ENCODE data around the gene RFLNA.

Gene RFLNA

GRCh38 chr12:124302241-124302806, 7.4 kb downstream of the RFLNA start:
- H3K4me3 ChIP-seq (ENCODE audit: low read depth in 1 of 5, low read length in 5 of 5) = no peak overlapping the region
- H3K36me3 ChIP-seq (ENCODE audit: control insufficient read depth in 5 of 5, insufficient read depth in 5 of 5, low read length in 5 of 5) = no peaks in the 10 kb centered on the region
- no peaks in the 10 kb centered on the region for H3K9me3 ChIP-seq (ENCODE audit: control insufficient read depth in 5 of 5, low read length in 5 of 5)
- H3K9ac ChIP-seq (ENCODE audit: low read length in 5 of 5) = no peak overlapping the region
- H3K27me3 ChIP-seq (ENCODE audit: control insufficient read depth in 5 of 5, insufficient read depth in 4 of 5, low read length in 5 of 5) = peaks cover 8 to 30% (median 20%) of the 10 kb centered on the region in 5 donors
- no peak overlapping the region for H3K27ac ChIP-seq (ENCODE audit: low read depth, low read length)
- peaks cover 0 to 7% (median 0%) of the 10 kb centered on the region in 5 donors for H3K4me1 ChIP-seq (ENCODE audit: control insufficient read depth in 5 of 5, insufficient read depth in 5 of 5, low read length in 5 of 5)

GRCh38 chr12:124302807-124303578, 8.1 kb downstream of the RFLNA start:
- Histone ChIP-seq H3K4me3 (ENCODE audit: low read depth in 1 of 5, low read length in 5 of 5) (no peak overlapping the region), H3K36me3 (ENCODE audit: control insufficient read depth in 5 of 5, insufficient read depth in 5 of 5, low read length in 5 of 5) (no peaks in the 10 kb centered on the region), H3K4me1 (ENCODE audit: control insufficient read depth in 5 of 5, insufficient read depth in 5 of 5, low read length in 5 of 5) (peaks cover 0 to 7% (median 0%) of the 10 kb centered on the region in 5 donors), H3K27ac (ENCODE audit: low read depth, low read length) (no peak overlapping the region), H3K27me3 (ENCODE audit: control insufficient read depth in 5 of 5, insufficient read depth in 4 of 5, low read length in 5 of 5) (peaks cover 6 to 26% (median 14%) of the 10 kb centered on the region in 5 donors), H3K9me3 (ENCODE audit: control insufficient read depth in 5 of 5, low read length in 5 of 5) (no peaks in the 10 kb centered on the region), H3K9ac (ENCODE audit: low read length in 5 of 5) (no peak overlapping the region)

GRCh38 chr12:124303579-124304313, 8.9 kb downstream of the RFLNA start:
- Histone ChIP-seq H3K9ac (ENCODE audit: low read length in 5 of 5) (no peak overlapping the region), H3K27ac (ENCODE audit: low read depth, low read length) (no peak overlapping the region), H3K9me3 (ENCODE audit: control insufficient read depth in 5 of 5, low read length in 5 of 5) (no peaks in the 10 kb centered on the region), H3K27me3 (ENCODE audit: control insufficient read depth in 5 of 5, insufficient read depth in 4 of 5, low read length in 5 of 5) (peaks cover 2 to 18% (median 7%) of the 10 kb centered on the region in 5 donors), H3K4me3 (ENCODE audit: low read depth in 1 of 5, low read length in 5 of 5) (no peak overlapping the region), H3K4me1 (ENCODE audit: control insufficient read depth in 5 of 5, insufficient read depth in 5 of 5, low read length in 5 of 5) (peaks cover 0 to 7% (median 0%) of the 10 kb centered on the region in 5 donors), H3K36me3 (ENCODE audit: control insufficient read depth in 5 of 5, insufficient read depth in 5 of 5, low read length in 5 of 5) (no peaks in the 10 kb centered on the region)

GRCh38 chr12:124304314-124304790, 9.5 kb downstream of the RFLNA start:
- Histone ChIP-seq H3K36me3 (ENCODE audit: control insufficient read depth in 5 of 5, insufficient read depth in 5 of 5, low read length in 5 of 5) (no peaks in the 10 kb centered on the region), H3K4me3 (ENCODE audit: low read depth in 1 of 5, low read length in 5 of 5) (no peak overlapping the region), H3K27me3 (ENCODE audit: control insufficient read depth in 5 of 5, insufficient read depth in 4 of 5, low read length in 5 of 5) (peaks cover 0 to 17% (median 7%) of the 10 kb centered on the region in 5 donors), H3K27ac (ENCODE audit: low read depth, low read length) (no peak overlapping the region), H3K4me1 (ENCODE audit: control insufficient read depth in 5 of 5, insufficient read depth in 5 of 5, low read length in 5 of 5) (peaks cover 0 to 7% (median 0%) of the 10 kb centered on the region in 5 donors), H3K9ac (ENCODE audit: low read length in 5 of 5) (no peak overlapping the region), H3K9me3 (ENCODE audit: control insufficient read depth in 5 of 5, low read length in 5 of 5) (no peaks in the 10 kb centered on the region)

DNA sequence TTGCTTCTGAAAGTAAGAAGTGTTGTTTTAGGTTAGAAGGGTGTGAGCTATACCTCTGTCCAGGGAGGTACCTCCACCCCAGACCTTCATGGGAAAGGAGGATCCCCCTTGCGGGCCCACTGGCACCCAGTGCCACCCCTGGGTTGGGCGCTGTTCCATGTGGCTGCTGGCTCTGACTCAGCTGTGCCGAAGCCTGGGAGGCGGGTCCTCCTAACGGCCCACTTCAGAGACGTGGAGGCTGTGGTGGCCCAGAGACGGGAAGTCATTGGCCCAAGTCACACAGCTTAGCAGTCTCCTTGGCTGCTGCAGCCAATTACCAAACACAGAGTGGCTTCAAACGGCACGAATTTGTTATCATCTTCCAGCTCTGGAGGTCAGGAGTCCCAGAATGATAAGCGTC, 10.2 kb downstream of the RFLNA start:
- Histone ChIP-seq H3K4me1 (ENCODE audit: control insufficient read depth in 5 of 5, insufficient read depth in 5 of 5, low read length in 5 of 5) (peaks cover 0 to 7% (median 0%) of the 10 kb centered on the region in 5 donors), H3K27ac (ENCODE audit: low read depth, low read length) (no peak overlapping the region), H3K36me3 (ENCODE audit: control insufficient read depth in 5 of 5, insufficient read depth in 5 of 5, low read length in 5 of 5) (no peaks in the 10 kb centered on the region), H3K4me3 (ENCODE audit: low read depth in 1 of 5, low read length in 5 of 5) (no peak overlapping the region), H3K9me3 (ENCODE audit: control insufficient read depth in 5 of 5, low read length in 5 of 5) (no peaks in the 10 kb centered on the region), H3K9ac (ENCODE audit: low read length in 5 of 5) (no peak overlapping the region), H3K27me3 (ENCODE audit: control insufficient read depth in 5 of 5, insufficient read depth in 4 of 5, low read length in 5 of 5) (peaks cover 0 to 13% (median 7%) of the 10 kb centered on the region in 5 donors)

GRCh38 chr12:124305776-124306685, 11.1 kb downstream of the RFLNA start:
- Histone ChIP-seq H3K27ac (ENCODE audit: low read depth, low read length) (no peak overlapping the region), H3K27me3 (ENCODE audit: control insufficient read depth in 5 of 5, insufficient read depth in 4 of 5, low read length in 5 of 5) (peaks cover 0 to 11% (median 8%) of the 10 kb centered on the region in 5 donors), H3K4me1 (ENCODE audit: control insufficient read depth in 5 of 5, insufficient read depth in 5 of 5, low read length in 5 of 5) (peaks cover 0 to 7% (median 0%) of the 10 kb centered on the region in 5 donors), H3K36me3 (ENCODE audit: control insufficient read depth in 5 of 5, insufficient read depth in 5 of 5, low read length in 5 of 5) (no peaks in the 10 kb centered on the region), H3K9me3 (ENCODE audit: control insufficient read depth in 5 of 5, low read length in 5 of 5) (no peaks in the 10 kb centered on the region), H3K9ac (ENCODE audit: low read length in 5 of 5) (no peak overlapping the region), H3K4me3 (ENCODE audit: low read depth in 1 of 5, low read length in 5 of 5) (no peak overlapping the region)

- Histone ChIP-seq H3K4me3 (ENCODE audit: low read depth in 1 of 5, low read length in 5 of 5) (no peak overlapping the region), H3K27me3 (ENCODE audit: control insufficient read depth in 5 of 5, insufficient read depth in 4 of 5, low read length in 5 of 5) (peaks cover 0 to 9% (median 3%) of the 10 kb centered on the region in 5 donors), H3K9me3 (ENCODE audit: control insufficient read depth in 5 of 5, low read length in 5 of 5) (no peaks in the 10 kb centered on the region), H3K36me3 (ENCODE audit: control insufficient read depth in 5 of 5, insufficient read depth in 5 of 5, low read length in 5 of 5) (no peaks in the 10 kb centered on the region), H3K4me1 (ENCODE audit: control insufficient read depth in 5 of 5, insufficient read depth in 5 of 5, low read length in 5 of 5) (peaks cover 0 to 7% (median 0%) of the 10 kb centered on the region in 5 donors), H3K27ac (ENCODE audit: low read depth, low read length) (no peak overlapping the region), H3K9ac (ENCODE audit: low read length in 5 of 5) (no peak overlapping the region)
Measured at GRCh38 chr12:124306686-124307555, 12.0 kb downstream of the RFLNA start.

DNA sequence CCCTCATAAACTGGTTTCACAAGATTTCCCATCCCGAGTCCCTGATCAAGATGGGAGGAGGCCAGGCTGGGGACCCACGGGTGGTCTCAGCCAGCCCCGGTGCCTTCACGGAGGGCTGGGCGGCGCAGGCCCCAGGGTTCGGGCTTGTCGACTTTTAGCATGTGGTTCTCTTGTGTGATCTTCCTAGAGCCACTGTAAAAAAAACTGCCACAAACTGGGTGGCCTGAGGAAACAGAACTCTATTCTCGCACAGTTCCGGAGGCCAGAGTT, 12.6 kb downstream of the RFLNA start:
- no peaks in the 10 kb centered on the region for H3K9me3 ChIP-seq (ENCODE audit: control insufficient read depth in 5 of 5, low read length in 5 of 5)
- peaks cover 0 to 7% (median 0%) of the 10 kb centered on the region in 5 donors for H3K4me1 ChIP-seq (ENCODE audit: control insufficient read depth in 5 of 5, insufficient read depth in 5 of 5, low read length in 5 of 5)
- H3K27me3 ChIP-seq (ENCODE audit: control insufficient read depth in 5 of 5, insufficient read depth in 4 of 5, low read length in 5 of 5) = peaks cover 0 to 7% (median 3%) of the 10 kb centered on the region in 5 donors

DNA sequence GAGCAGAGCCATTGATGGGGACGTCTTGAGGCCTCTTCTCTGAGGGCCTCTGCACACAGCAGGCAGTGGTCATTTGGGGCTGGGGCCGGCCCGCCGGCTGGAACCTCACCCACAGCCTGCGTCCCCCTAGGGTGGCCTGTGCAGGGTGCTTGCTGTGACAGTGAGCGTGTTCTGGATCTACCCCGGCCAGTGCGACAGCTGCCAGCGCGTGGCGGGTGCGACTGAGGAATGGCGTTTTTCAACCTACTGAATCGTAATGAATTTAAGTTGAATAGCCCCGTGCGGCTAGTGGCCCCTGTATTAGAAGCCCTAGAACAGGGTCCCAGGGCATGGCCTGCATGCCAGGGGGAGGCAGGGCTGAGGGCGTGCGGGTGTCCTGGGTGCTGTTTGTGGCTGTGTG, 13.8 kb downstream of the RFLNA start:
- peaks cover 0 to 6% (median 0%) of the 10 kb centered on the region in 5 donors for H3K4me1 ChIP-seq (ENCODE audit: control insufficient read depth in 5 of 5, insufficient read depth in 5 of 5, low read length in 5 of 5)

More for the DNA sequence above, 12.6 kb downstream of the RFLNA start:
- H3K27ac ChIP-seq (ENCODE audit: low read depth, low read length) = no peak overlapping the region
- H3K36me3 ChIP-seq (ENCODE audit: control insufficient read depth in 5 of 5, insufficient read depth in 5 of 5, low read length in 5 of 5) = no peaks in the 10 kb centered on the region
- no peak overlapping the region for H3K9ac ChIP-seq (ENCODE audit: low read length in 5 of 5)
- H3K4me3 ChIP-seq (ENCODE audit: low read depth in 1 of 5, low read length in 5 of 5) = no peak overlapping the region

More for the DNA sequence above, 13.8 kb downstream of the RFLNA start:
- H3K27ac ChIP-seq (ENCODE audit: low read depth, low read length) = no peak overlapping the region
- H3K9ac ChIP-seq (ENCODE audit: low read length in 5 of 5) = no peak overlapping the region
- no peaks in the 10 kb centered on the region for H3K9me3 ChIP-seq (ENCODE audit: control insufficient read depth in 5 of 5, low read length in 5 of 5)
- no peak overlapping the region for H3K4me3 ChIP-seq (ENCODE audit: low read depth in 1 of 5, low read length in 5 of 5)
- no peaks in the 10 kb centered on the region for H3K36me3 ChIP-seq (ENCODE audit: control insufficient read depth in 5 of 5, insufficient read depth in 5 of 5, low read length in 5 of 5)
- H3K27me3 ChIP-seq (ENCODE audit: control insufficient read depth in 5 of 5, insufficient read depth in 4 of 5, low read length in 5 of 5) = peaks cover 0 to 6% (median 3%) of the 10 kb centered on the region in 5 donors
